ENCODE data around the gene HGFAC. TPM values are rescaled to one million over a fixed set of nuclear protein-coding genes. Genes with fewer than 3 reads are reported as not detected.

HGFAC gene
- total and polyA plus RNA-seq, 12 donors: 0.12 to 0.84 (median 0.51) TPM; not detected in 5

- Histone ChIP-seq H3K27ac (no peak overlapping the region), H3K4me1 (replicated peaks in 1 of 2) (peaks cover 0 to 3% of the 10 kb centered on the region in 2 donors), H3K9me3 (replicated peaks in 1 of 3) (no peaks in the 10 kb centered on the region), H3K4me3 (no peak overlapping the region), H3K27me3 (no peaks in the 10 kb centered on the region), H3K36me3 (replicated peaks in 1 of 2) (no peaks in the 10 kb centered on the region)
- 87 to 96% (median 89%) methylated on average over 5 to 56 of the region's 56 CpGs for WGBS, 4 donors
- intact Hi-C loops (cut with DNase I): loop anchor here (2.0 to 10.0 kb wide), 3 partner anchors 100 to 342 kb away; no protein-coding TSS in a partner anchor
- DNase-seq: no peak
- TF ChIP-seq POLR2A (IDR thresholded peaks at IDR 0.05): no peak
- TF ChIP-seq CTCF (IDR thresholded peaks at IDR 0.05): no peak
Measured at GRCh38 chr4:3444351-3445110, 2.8 kb downstream of the HGFAC start.

DNA sequence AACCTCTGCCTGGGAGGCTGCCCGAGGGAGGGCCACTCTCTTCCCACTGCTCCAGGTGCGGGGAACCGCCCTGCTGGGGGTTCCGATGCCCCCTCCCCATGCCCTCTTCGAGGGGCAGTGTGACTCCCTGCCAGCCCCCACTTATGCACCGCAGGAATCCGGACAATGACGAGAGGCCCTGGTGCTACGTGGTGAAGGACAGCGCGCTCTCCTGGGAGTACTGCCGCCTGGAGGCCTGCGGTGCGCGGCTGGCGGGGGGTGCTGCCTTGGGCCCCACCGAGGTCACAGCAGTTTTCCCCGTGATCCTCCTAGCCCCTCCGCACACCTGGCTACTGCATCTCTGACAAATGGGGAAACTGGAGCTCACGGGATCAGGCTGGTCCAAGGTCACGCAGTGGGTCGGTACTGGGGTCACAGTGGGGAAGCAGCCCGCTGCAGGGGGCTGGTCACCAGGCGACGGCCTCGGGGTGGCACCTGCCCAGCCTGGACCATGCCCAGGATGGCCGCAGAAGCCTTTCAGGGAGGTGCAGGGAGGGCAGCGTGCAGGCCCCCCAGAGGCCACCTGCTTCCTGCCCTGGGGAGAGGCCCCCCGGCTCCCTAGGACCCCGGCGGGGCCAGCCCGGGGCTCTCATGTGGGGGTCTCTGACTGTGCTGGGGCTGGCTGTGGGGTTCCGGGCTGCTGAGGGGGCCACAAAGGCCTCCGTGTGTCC is 3.5 kb downstream of the HGFAC start:
- intact Hi-C loops (cut with DNase I): loop anchor here (2.0 to 10.0 kb wide), 2 partner anchors 100 to 250 kb away; no protein-coding TSS in a partner anchor

DNA sequence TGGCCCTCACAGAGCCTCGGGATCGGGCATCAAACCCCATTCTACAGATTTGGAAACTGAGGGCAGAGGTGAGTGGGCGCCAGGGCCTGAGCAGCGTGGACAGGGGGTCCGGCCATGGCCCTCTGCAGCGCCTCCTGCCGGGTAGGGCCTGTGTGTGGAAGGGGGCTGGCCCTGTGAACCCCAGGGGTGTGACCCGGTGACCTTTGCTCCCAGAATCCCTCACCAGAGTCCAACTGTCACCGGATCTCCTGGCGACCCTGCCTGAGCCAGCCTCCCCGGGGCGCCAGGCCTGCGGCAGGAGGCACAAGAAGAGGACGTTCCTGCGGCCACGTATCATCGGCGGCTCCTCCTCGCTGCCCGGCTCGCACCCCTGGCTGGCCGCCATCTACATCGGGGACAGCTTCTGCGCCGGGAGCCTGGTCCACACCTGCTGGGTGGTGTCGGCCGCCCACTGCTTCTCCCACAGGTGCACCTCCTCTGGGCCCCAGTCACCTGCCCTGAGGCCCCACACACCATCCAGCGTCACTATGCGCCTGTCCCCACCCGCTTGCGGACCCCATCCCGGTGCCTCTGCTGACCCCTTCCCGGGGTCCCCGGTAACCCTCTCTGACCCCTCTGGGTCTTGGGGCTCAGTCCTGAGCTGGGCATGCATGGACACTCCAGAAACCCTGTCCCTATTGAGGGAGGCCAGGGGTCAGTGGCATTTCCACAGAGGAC is 4.2 kb downstream of the HGFAC start:
- Histone ChIP-seq H3K4me3 (no peak overlapping the region), H3K27me3 (no peaks in the 10 kb centered on the region), H3K4me1 (replicated peaks in 1 of 2) (peaks cover 0 to 3% of the 10 kb centered on the region in 2 donors), H3K9me3 (replicated peaks in 1 of 3) (no peaks in the 10 kb centered on the region), H3K27ac (no peak overlapping the region), H3K36me3 (replicated peaks in 1 of 2) (no peaks in the 10 kb centered on the region)
- no peak for DNase-seq
- TF ChIP-seq POLR2A (IDR thresholded peaks at IDR 0.05) (no peak), CTCF (IDR thresholded peaks at IDR 0.05) (no peak)
- 92 to 93% (median 93%) methylated on average over 13 to 34 of the region's 34 CpGs for WGBS, 4 donors
- intact Hi-C loops (cut with DNase I): loop anchor here (2.0 to 10.0 kb wide), 2 partner anchors 101 to 251 kb away; no protein-coding TSS in a partner anchor

More for the DNA sequence above, 3.5 kb downstream of the HGFAC start:
- no peaks in the 10 kb centered on the region for H3K27me3 ChIP-seq
- H3K9me3 ChIP-seq (replicated peaks in 1 of 3): no peaks in the 10 kb centered on the region
- WGBS, 4 donors: 71 to 87% (median 78%) methylated on average over 7 to 34 of the region's 34 CpGs
- no peaks in the 10 kb centered on the region for H3K36me3 ChIP-seq (replicated peaks in 1 of 2)
- TF ChIP-seq POLR2A (IDR thresholded peaks at IDR 0.05) (no peak), CTCF (IDR thresholded peaks at IDR 0.05) (no peak)
- H3K4me1 ChIP-seq (replicated peaks in 1 of 2): peaks cover 0 to 3% of the 10 kb centered on the region in 2 donors
- no peak overlapping the region for H3K27ac ChIP-seq
- H3K4me3 ChIP-seq: no peak overlapping the region
- no peak for DNase-seq
